ENCODE data around the gene NRSN1.

Gene NRSN1

GRCh38 chr6:24152014-24152413 lies 26.0 kb downstream of the NRSN1 start:
- H3K4me1 ChIP-seq (ENCODE audit: control insufficient read depth in 2 of 2, insufficient read depth in 2 of 2, low read length in 2 of 2): no peaks in the 10 kb centered on the region
- no peaks in the 10 kb centered on the region for H3K9me3 ChIP-seq (ENCODE audit: control insufficient read depth in 2 of 2, low read length in 2 of 2)
- no peaks in the 10 kb centered on the region for H3K36me3 ChIP-seq (ENCODE audit: control insufficient read depth in 2 of 2, insufficient read depth in 2 of 2, low read length in 2 of 2)
- no peaks in the 10 kb centered on the region for H3K27me3 ChIP-seq (ENCODE audit: control insufficient read depth in 2 of 2, insufficient read depth in 2 of 2, low read length in 2 of 2)
- no peak overlapping the region for H3K27ac ChIP-seq (ENCODE audit: low read depth in 2 of 2, low read length in 2 of 2)
- H3K9ac ChIP-seq (ENCODE audit: low read depth in 1 of 2, low read length in 2 of 2): no peak overlapping the region
- H3K4me3 ChIP-seq (ENCODE audit: low read length in 2 of 2): no peak overlapping the region

- no peak overlapping the region for H3K4me3 ChIP-seq (ENCODE audit: low read length in 2 of 2)
- no peaks in the 10 kb centered on the region for H3K9me3 ChIP-seq (ENCODE audit: control insufficient read depth in 2 of 2, low read length in 2 of 2)
- no peak overlapping the region for H3K9ac ChIP-seq (ENCODE audit: low read depth in 1 of 2, low read length in 2 of 2)
- H3K27me3 ChIP-seq (ENCODE audit: control insufficient read depth in 2 of 2, insufficient read depth in 2 of 2, low read length in 2 of 2): no peaks in the 10 kb centered on the region
- no peaks in the 10 kb centered on the region for H3K36me3 ChIP-seq (ENCODE audit: control insufficient read depth in 2 of 2, insufficient read depth in 2 of 2, low read length in 2 of 2)
- no peaks in the 10 kb centered on the region for H3K4me1 ChIP-seq (ENCODE audit: control insufficient read depth in 2 of 2, insufficient read depth in 2 of 2, low read length in 2 of 2)
- no peak overlapping the region for H3K27ac ChIP-seq (ENCODE audit: low read depth in 2 of 2, low read length in 2 of 2)
These were observed 28.1 kb downstream of the NRSN1 start for GRCh38 chr6:24154121-24154520.

- Histone ChIP-seq H3K27ac (ENCODE audit: low read depth in 2 of 2, low read length in 2 of 2) (no peak overlapping the region), H3K36me3 (ENCODE audit: control insufficient read depth in 2 of 2, insufficient read depth in 2 of 2, low read length in 2 of 2) (no peaks in the 10 kb centered on the region), H3K4me3 (ENCODE audit: low read length in 2 of 2) (no peak overlapping the region), H3K9me3 (ENCODE audit: control insufficient read depth in 2 of 2, low read length in 2 of 2) (no peaks in the 10 kb centered on the region), H3K4me1 (ENCODE audit: control insufficient read depth in 2 of 2, insufficient read depth in 2 of 2, low read length in 2 of 2) (no peaks in the 10 kb centered on the region), H3K27me3 (ENCODE audit: control insufficient read depth in 2 of 2, insufficient read depth in 2 of 2, low read length in 2 of 2) (no peaks in the 10 kb centered on the region), H3K9ac (ENCODE audit: low read depth in 1 of 2, low read length in 2 of 2) (no peak overlapping the region)
These were observed 31.9 kb downstream of the NRSN1 start for GRCh38 chr6:24157886-24158285.

- Histone ChIP-seq H3K27ac (ENCODE audit: low read depth in 2 of 2, low read length in 2 of 2) (no peak overlapping the region), H3K36me3 (ENCODE audit: control insufficient read depth in 2 of 2, insufficient read depth in 2 of 2, low read length in 2 of 2) (no peaks in the 10 kb centered on the region), H3K27me3 (ENCODE audit: control insufficient read depth in 2 of 2, insufficient read depth in 2 of 2, low read length in 2 of 2) (no peaks in the 10 kb centered on the region), H3K4me1 (ENCODE audit: control insufficient read depth in 2 of 2, insufficient read depth in 2 of 2, low read length in 2 of 2) (no peaks in the 10 kb centered on the region), H3K9me3 (ENCODE audit: control insufficient read depth in 2 of 2, low read length in 2 of 2) (no peaks in the 10 kb centered on the region), H3K4me3 (ENCODE audit: low read length in 2 of 2) (no peak overlapping the region), H3K9ac (ENCODE audit: low read depth in 1 of 2, low read length in 2 of 2) (no peak overlapping the region)
These were observed 57.6 kb downstream of the NRSN1 start for GRCh38 chr6:24183584-24183983.

- Histone ChIP-seq H3K27ac (ENCODE audit: low read depth in 2 of 2, low read length in 2 of 2) (no peak overlapping the region), H3K36me3 (ENCODE audit: control insufficient read depth in 2 of 2, insufficient read depth in 2 of 2, low read length in 2 of 2) (no peaks in the 10 kb centered on the region), H3K4me3 (ENCODE audit: low read length in 2 of 2) (no peak overlapping the region), H3K27me3 (ENCODE audit: control insufficient read depth in 2 of 2, insufficient read depth in 2 of 2, low read length in 2 of 2) (no peaks in the 10 kb centered on the region), H3K9ac (ENCODE audit: low read depth in 1 of 2, low read length in 2 of 2) (no peak overlapping the region), H3K4me1 (ENCODE audit: control insufficient read depth in 2 of 2, insufficient read depth in 2 of 2, low read length in 2 of 2) (no peaks in the 10 kb centered on the region), H3K9me3 (ENCODE audit: control insufficient read depth in 2 of 2, low read length in 2 of 2) (no peaks in the 10 kb centered on the region)
These were observed 60.3 kb downstream of the NRSN1 start for GRCh38 chr6:24186349-24186748.

- H3K4me3 ChIP-seq (ENCODE audit: low read length in 2 of 2): no peak overlapping the region
- no peaks in the 10 kb centered on the region for H3K9me3 ChIP-seq (ENCODE audit: control insufficient read depth in 2 of 2, low read length in 2 of 2)
- no peaks in the 10 kb centered on the region for H3K4me1 ChIP-seq (ENCODE audit: control insufficient read depth in 2 of 2, insufficient read depth in 2 of 2, low read length in 2 of 2)
- no peak overlapping the region for H3K9ac ChIP-seq (ENCODE audit: low read depth in 1 of 2, low read length in 2 of 2)
- H3K27ac ChIP-seq (ENCODE audit: low read depth in 2 of 2, low read length in 2 of 2): no peak overlapping the region
- H3K27me3 ChIP-seq (ENCODE audit: control insufficient read depth in 2 of 2, insufficient read depth in 2 of 2, low read length in 2 of 2): no peaks in the 10 kb centered on the region
- H3K36me3 ChIP-seq (ENCODE audit: control insufficient read depth in 2 of 2, insufficient read depth in 2 of 2, low read length in 2 of 2): no peaks in the 10 kb centered on the region
These were observed 62.1 kb downstream of the NRSN1 start for GRCh38 chr6:24187965-24188577.

GRCh38 chr6:24188578-24189080 lies 62.6 kb downstream of the NRSN1 start:
- no peaks in the 10 kb centered on the region for H3K9me3 ChIP-seq (ENCODE audit: control insufficient read depth in 2 of 2, low read length in 2 of 2)
- no peak overlapping the region for H3K9ac ChIP-seq (ENCODE audit: low read depth in 1 of 2, low read length in 2 of 2)
- H3K27ac ChIP-seq (ENCODE audit: low read depth in 2 of 2, low read length in 2 of 2): no peak overlapping the region
- H3K4me1 ChIP-seq (ENCODE audit: control insufficient read depth in 2 of 2, insufficient read depth in 2 of 2, low read length in 2 of 2): no peaks in the 10 kb centered on the region
- H3K4me3 ChIP-seq (ENCODE audit: low read length in 2 of 2): no peak overlapping the region
- no peaks in the 10 kb centered on the region for H3K36me3 ChIP-seq (ENCODE audit: control insufficient read depth in 2 of 2, insufficient read depth in 2 of 2, low read length in 2 of 2)
- H3K27me3 ChIP-seq (ENCODE audit: control insufficient read depth in 2 of 2, insufficient read depth in 2 of 2, low read length in 2 of 2): no peaks in the 10 kb centered on the region

- no peaks in the 10 kb centered on the region for H3K27me3 ChIP-seq (ENCODE audit: control insufficient read depth in 2 of 2, insufficient read depth in 2 of 2, low read length in 2 of 2)
- no peaks in the 10 kb centered on the region for H3K9me3 ChIP-seq (ENCODE audit: control insufficient read depth in 2 of 2, low read length in 2 of 2)
- peaks cover 0 to 3% of the 10 kb centered on the region in 2 donors for H3K4me1 ChIP-seq (ENCODE audit: control insufficient read depth in 2 of 2, insufficient read depth in 2 of 2, low read length in 2 of 2)
- no peak overlapping the region for H3K9ac ChIP-seq (ENCODE audit: low read depth in 1 of 2, low read length in 2 of 2)
- no peaks in the 10 kb centered on the region for H3K36me3 ChIP-seq (ENCODE audit: control insufficient read depth in 2 of 2, insufficient read depth in 2 of 2, low read length in 2 of 2)
- H3K27ac ChIP-seq (ENCODE audit: low read depth in 2 of 2, low read length in 2 of 2): no peak overlapping the region
- no peak overlapping the region for H3K4me3 ChIP-seq (ENCODE audit: low read length in 2 of 2)
These were observed 65.3 kb downstream of the NRSN1 start for GRCh38 chr6:24191346-24191745.

GRCh38 chr6:24193364-24193763 lies 67.3 kb downstream of the NRSN1 start:
- Histone ChIP-seq H3K4me3 (ENCODE audit: low read length in 2 of 2) (no peak overlapping the region), H3K27ac (ENCODE audit: low read depth in 2 of 2, low read length in 2 of 2) (no peak overlapping the region), H3K27me3 (ENCODE audit: control insufficient read depth in 2 of 2, insufficient read depth in 2 of 2, low read length in 2 of 2) (no peaks in the 10 kb centered on the region), H3K36me3 (ENCODE audit: control insufficient read depth in 2 of 2, insufficient read depth in 2 of 2, low read length in 2 of 2) (no peaks in the 10 kb centered on the region), H3K9me3 (ENCODE audit: control insufficient read depth in 2 of 2, low read length in 2 of 2) (no peaks in the 10 kb centered on the region), H3K9ac (ENCODE audit: low read depth in 1 of 2, low read length in 2 of 2) (no peak overlapping the region), H3K4me1 (ENCODE audit: control insufficient read depth in 2 of 2, insufficient read depth in 2 of 2, low read length in 2 of 2) (peaks cover 0 to 3% of the 10 kb centered on the region in 2 donors)

- H3K9me3 ChIP-seq (ENCODE audit: control insufficient read depth in 2 of 2, low read length in 2 of 2): no peaks in the 10 kb centered on the region
- H3K4me1 ChIP-seq (ENCODE audit: control insufficient read depth in 2 of 2, insufficient read depth in 2 of 2, low read length in 2 of 2): peaks cover 0 to 3% of the 10 kb centered on the region in 2 donors
- no peak overlapping the region for H3K9ac ChIP-seq (ENCODE audit: low read depth in 1 of 2, low read length in 2 of 2)
- H3K27me3 ChIP-seq (ENCODE audit: control insufficient read depth in 2 of 2, insufficient read depth in 2 of 2, low read length in 2 of 2): no peaks in the 10 kb centered on the region
- H3K27ac ChIP-seq (ENCODE audit: low read depth in 2 of 2, low read length in 2 of 2): no peak overlapping the region
- no peak overlapping the region for H3K4me3 ChIP-seq (ENCODE audit: low read length in 2 of 2)
- no peaks in the 10 kb centered on the region for H3K36me3 ChIP-seq (ENCODE audit: control insufficient read depth in 2 of 2, insufficient read depth in 2 of 2, low read length in 2 of 2)
These were observed 69.1 kb downstream of the NRSN1 start for GRCh38 chr6:24194978-24195700.
